Fibroblast of mammary gland (primary cell): ENCODE results near the gene PLXNB1.

ENCODE experiments used
- DNase-seq: peaks from one replicate; pipeline ENCODE4 v3.0.0-alpha.2; 2010; ENCODE audit warnings: low read depth
- H3K4me3 ChIP-seq: 2 replicates; pipeline ENCODE4 v1.5.1; 2011; ENCODE audit warnings: low read depth, mild to moderate bottlenecking, low read length, moderate library complexity; ENCODE audit not compliant: control insufficient read depth
- CTCF ChIP-seq: conservative IDR thresholded peaks from 2 replicates; pipeline ENCODE4 v1.5.1; 2011; ENCODE audit warnings: low read depth, low read length, inconsistent platforms; ENCODE audit not compliant: control insufficient read depth, insufficient read depth

Gene PLXNB1

GRCh38 chr3:48400824-48401433 is 29.0 kb downstream of the PLXNB1 start:
- peak; percentile 66 for DNase-seq
- peak; percentile 86 for TF ChIP-seq CTCF
- no peak overlapping the region for H3K4me3 ChIP-seq

- no peak for DNase-seq
- no peak for TF ChIP-seq CTCF
- H3K4me3 ChIP-seq = no peak overlapping the region
Measured at GRCh38 chr3:48399387-48400172, 30.3 kb downstream of the PLXNB1 start.

- H3K4me3 ChIP-seq = no peak overlapping the region
- no peak for DNase-seq
- TF ChIP-seq CTCF = no peak
Measured at GRCh38 chr3:48398701-48399386, 31.0 kb downstream of the PLXNB1 start.

- TF ChIP-seq CTCF = no peak
- H3K4me3 ChIP-seq = no peak overlapping the region
- DNase-seq = no peak
Measured at GRCh38 chr3:48397767-48398681, 31.9 kb downstream of the PLXNB1 start.

- H3K4me3 ChIP-seq = no peak overlapping the region
- no peak for DNase-seq
- no peak for TF ChIP-seq CTCF
Measured at GRCh38 chr3:48395714-48396113, 34.2 kb downstream of the PLXNB1 start.

GRCh38 chr3:48394391-48394790 is 35.5 kb downstream of the PLXNB1 start:
- DNase-seq = no peak
- H3K4me3 ChIP-seq = no peak overlapping the region
- TF ChIP-seq CTCF = no peak
